Mucosa of gallbladder (tissue), 1 donor: ENCODE measurements around the gene ZNF609. TPM values are rescaled to one million over a fixed set of nuclear protein-coding genes. Genes with fewer than 3 reads are reported as not detected.

Source experiments
- DNase-seq: peaks from one replicate; pipeline ENCODE4 v3.0.0-alpha.2; 2020; ENCODE audit warnings: low spot score
- total RNA-seq: library from RNA; stranded (reverse); gene quantifications from one replicate; pipeline ENCODE4 v1.2.1, GENCODE V29; 2021
- donor health status: DM: no; HTN: no; CAD: no.

Gene ZNF609
- total RNA-seq, 1 donor from 2014 or later: 36.3 TPM

DNA sequence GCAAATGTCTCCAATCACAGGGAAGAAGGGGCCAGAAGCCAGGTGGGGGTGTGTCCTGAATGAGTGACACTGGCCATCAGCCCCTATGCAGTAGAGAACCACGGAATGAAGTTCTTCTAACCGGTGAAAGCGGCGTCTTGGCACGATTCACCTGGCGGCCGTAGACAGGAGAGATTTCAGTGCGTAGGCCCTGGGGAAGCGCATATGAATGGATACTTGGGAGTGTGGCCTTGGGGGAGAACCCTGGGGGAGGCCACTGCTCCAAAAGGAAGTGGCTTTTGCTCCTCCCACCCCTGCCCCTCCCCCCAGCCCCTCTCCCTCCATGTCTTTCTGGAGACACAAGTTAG lies 271.4 kb downstream of the ZNF609 start:
- DNase-seq: no peak

DNA sequence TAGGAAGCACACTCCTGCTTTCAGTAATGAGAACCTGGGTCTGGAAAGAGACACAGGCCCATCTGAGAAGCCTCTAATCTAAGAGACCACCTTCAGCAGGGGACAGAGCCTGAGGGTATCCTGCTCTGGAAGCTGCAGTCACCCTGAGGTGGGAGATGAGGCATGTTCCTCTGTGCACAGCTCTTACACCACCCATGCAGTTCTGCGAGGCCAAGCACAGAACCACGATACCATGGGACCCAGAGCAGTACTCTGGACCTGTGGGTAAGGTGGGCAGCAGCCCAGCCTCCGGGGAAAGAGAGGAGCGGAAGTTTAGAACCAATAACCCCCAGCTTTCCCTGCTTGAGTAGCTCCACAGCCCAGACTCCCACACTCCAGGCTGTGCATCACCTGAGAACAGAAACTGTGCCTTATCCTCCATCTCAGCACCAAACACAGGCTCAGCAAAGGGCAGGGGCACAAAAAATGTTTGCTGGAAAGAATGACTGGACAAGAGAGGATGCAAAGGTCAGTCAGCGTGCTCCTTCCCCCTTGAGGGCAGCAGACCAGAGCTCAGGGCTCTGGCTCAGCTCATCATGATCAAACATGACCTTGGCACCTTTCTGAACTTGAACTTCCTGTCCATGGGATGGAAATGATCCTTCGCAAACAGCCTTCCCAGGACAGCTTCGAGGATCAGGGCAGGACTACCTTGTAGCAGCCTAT lies 271.9 kb downstream of the ZNF609 start:
- DNase-seq: no peak

Other genes starting within 250 kb of the ZNF609 start
- 16.5 TPM for gene CSNK1G1, start 104.4 kb upstream of the ZNF609 start, total RNA-seq
- 3.0 TPM for gene PCLAF, start 79.1 kb upstream of the ZNF609 start, total RNA-seq
- 24.1 TPM for gene TRIP4, start 72.7 kb upstream of the ZNF609 start, total RNA-seq